A673 (cell line): ENCODE results near the gene MCM9.

Experiments
- EZH2 ChIP-seq: fragments of 200-600 bp; sonication (generic); IDR thresholded peaks from 2 replicates; pipeline ENCODE4 v1.6.1; 2017; ENCODE audit warnings: borderline replicate concordance, low read depth, mild to moderate bottlenecking, mixed read lengths, antibody characterized with exemption, low read length; ENCODE audit not compliant: poor library complexity, severe bottlenecking
- TF ChIP-seq, protein P1 (sequence below): fragments of 300-800, 200-600 bp; sonication (generic); conservative IDR thresholded peaks from 2 replicates; pipeline ENCODE4 v1.5.1; 2017; ENCODE audit warnings: low read depth, mild to moderate bottlenecking, antibody characterized with exemption, low read length, moderate library complexity, mixed read lengths

DNA sequence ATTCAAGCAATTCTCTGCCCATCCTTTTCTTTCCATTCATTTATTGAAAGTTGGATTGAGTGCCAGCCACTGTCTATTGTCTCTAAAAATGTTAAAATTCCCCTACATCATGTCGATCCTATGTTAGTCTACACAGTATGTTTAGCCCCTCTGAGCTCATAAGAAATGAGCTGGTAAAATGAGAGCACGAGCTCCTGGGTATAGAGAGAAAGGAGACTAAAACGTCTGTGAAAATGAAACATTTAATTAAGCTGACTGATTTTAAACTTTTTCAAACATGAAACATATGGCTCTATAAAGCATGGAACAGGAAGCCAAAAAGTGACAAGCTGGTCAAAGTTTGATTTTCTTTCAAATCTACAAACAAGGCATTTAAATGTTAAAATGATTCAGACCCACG, 145.0 kb downstream of the MCM9 start:
- TF ChIP-seq, protein P1, sequence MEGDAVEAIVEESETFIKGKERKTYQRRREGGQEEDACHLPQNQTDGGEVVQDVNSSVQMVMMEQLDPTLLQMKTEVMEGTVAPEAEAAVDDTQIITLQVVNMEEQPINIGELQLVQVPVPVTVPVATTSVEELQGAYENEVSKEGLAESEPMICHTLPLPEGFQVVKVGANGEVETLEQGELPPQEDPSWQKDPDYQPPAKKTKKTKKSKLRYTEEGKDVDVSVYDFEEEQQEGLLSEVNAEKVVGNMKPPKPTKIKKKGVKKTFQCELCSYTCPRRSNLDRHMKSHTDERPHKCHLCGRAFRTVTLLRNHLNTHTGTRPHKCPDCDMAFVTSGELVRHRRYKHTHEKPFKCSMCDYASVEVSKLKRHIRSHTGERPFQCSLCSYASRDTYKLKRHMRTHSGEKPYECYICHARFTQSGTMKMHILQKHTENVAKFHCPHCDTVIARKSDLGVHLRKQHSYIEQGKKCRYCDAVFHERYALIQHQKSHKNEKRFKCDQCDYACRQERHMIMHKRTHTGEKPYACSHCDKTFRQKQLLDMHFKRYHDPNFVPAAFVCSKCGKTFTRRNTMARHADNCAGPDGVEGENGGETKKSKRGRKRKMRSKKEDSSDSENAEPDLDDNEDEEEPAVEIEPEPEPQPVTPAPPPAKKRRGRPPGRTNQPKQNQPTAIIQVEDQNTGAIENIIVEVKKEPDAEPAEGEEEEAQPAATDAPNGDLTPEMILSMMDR: no peak
- no peak for TF ChIP-seq EZH2
